NCI-H2081 (cell line): ENCODE results near the gene PCP2.
A peak's percentile ranks its signal among the peaks of the same experiment; 100 is the strongest.

Experiments
- DNase-seq, 2 experiments: peaks; one replicate each; lab custom pipeline; 2025; lab: John Stamatoyannopoulos, UW

PCP2 gene

GRCh38 chr19:7638802-7639465, 5.4 kb upstream of the PCP2 start:
- no peak for DNase-seq

- no peak for DNase-seq
Observed at GRCh38 chr19:7637374-7638256, 4.1 kb upstream of the PCP2 start.

GRCh38 chr19:7636691-7637373, 3.3 kb upstream of the PCP2 start, which contains the start of gene STXBP2:
Gene STXBP2 (plus strand): TSS chr19:7637110. CDS start chr19:7637150, 40 bp downstream.
- DNase-seq = peak; percentile 73 to 76

- no peak for DNase-seq
Observed at GRCh38 chr19:7636317-7636690, 2.8 kb upstream of the PCP2 start.

- DNase-seq = no peak
Observed at GRCh38 chr19:7635670-7636069, 2.2 kb upstream of the PCP2 start.

- no peak for DNase-seq
Observed at GRCh38 chr19:7632340-7633203, 947 bp downstream of the PCP2 start.

GRCh38 chr19:7631577-7631976, 1.9 kb downstream of the PCP2 start:
- no peak for DNase-seq

- DNase-seq = peak; percentile 92 to 98
Observed at GRCh38 chr19:7629347-7630054, 4.0 kb downstream of the PCP2 start, which contains the start of the genes PET100 and XAB2. Gene PET100 (plus strand): TSS chr19:7629793. CDS start chr19:7629834, 41 bp downstream. Gene XAB2 (minus strand): TSS chr19:7629545. CDS start chr19:7629527, 18 bp downstream.

GRCh38 chr19:7628589-7629311, 4.8 kb downstream of the PCP2 start:
- no peak for DNase-seq

GRCh38 chr19:7627166-7627565, 6.4 kb downstream of the PCP2 start:
- no peak for DNase-seq

- no peak for DNase-seq
Observed at GRCh38 chr19:7625763-7626372, 7.7 kb downstream of the PCP2 start.

- no peak for DNase-seq
Observed at GRCh38 chr19:7624810-7625209, 8.7 kb downstream of the PCP2 start.

GRCh38 chr19:7623725-7624603, 9.6 kb downstream of the PCP2 start:
- no peak for DNase-seq

- DNase-seq = no peak
Observed at GRCh38 chr19:7622933-7623685, 10.4 kb downstream of the PCP2 start.

- no peak for DNase-seq
Observed at GRCh38 chr19:7620442-7621412, 12.8 kb downstream of the PCP2 start.

- DNase-seq = no peak
Observed at GRCh38 chr19:7619671-7620441, 13.7 kb downstream of the PCP2 start.
